MG63 (cell line): Measurements from ENCODE around the gene RAB12. TPM values are rescaled to one million over a fixed set of nuclear protein-coding genes. Genes with fewer than 3 reads are reported as not detected.
"Not testable (repeated sequence)": the region's sequence is repeated elsewhere in the genome, so short reads cannot be mapped to it uniquely, and the experiment has no call there.

Source experiments
- DNase-seq: peaks from one replicate; pipeline ENCODE4 v3.0.0-alpha.2; 2020
- H3K27me3 ChIP-seq: fragments of 250-450 bp; sonication (Bioruptor Pico); 2 replicates; pipeline ENCODE4 v1.5.1; 2020; ENCODE audit warnings: mild to moderate bottlenecking, moderate library complexity
- H3K36me3 ChIP-seq: fragments of 250-450 bp; sonication (Bioruptor Pico); 2 replicates; pipeline ENCODE4 v1.5.1; 2020; ENCODE audit warnings: mild to moderate bottlenecking, moderate library complexity
- H3K4me3 ChIP-seq: fragments of 250-450 bp; sonication (Bioruptor Pico); 2 replicates; pipeline ENCODE4 v1.5.1; 2020; ENCODE audit warnings: mild to moderate bottlenecking, moderate library complexity
- H3K9me3 ChIP-seq: fragments of 250-450 bp; sonication (Bioruptor Pico); 2 replicates; pipeline ENCODE4 v1.5.1; 2020; ENCODE audit warnings: mild to moderate bottlenecking, moderate library complexity
- total RNA-seq: library from RNA; depleted of rRNA; stranded (reverse); fragments of >200 nt; shearing (Covaris generic); gene quantifications from 2 replicates; pipeline ENCODE4 v1.2.3, GENCODE V29; 2014; ENCODE audit warnings: low replicate concordance

RAB12 gene
- total RNA-seq, 1 experiment from 2014 or later, result 79.5 TPM

GRCh38 chr18:8607776-8608742 is 1.2 kb upstream of the RAB12 start:
- Histone ChIP-seq H3K4me3 (peak overlapping the region; percentile 51), H3K27me3 (no peaks in the 10 kb centered on the region), H3K36me3 (peaks cover 12% of the 10 kb centered on the region), H3K9me3 (no peaks in the 10 kb centered on the region)
- peak; percentile 9 for DNase-seq

DNA sequence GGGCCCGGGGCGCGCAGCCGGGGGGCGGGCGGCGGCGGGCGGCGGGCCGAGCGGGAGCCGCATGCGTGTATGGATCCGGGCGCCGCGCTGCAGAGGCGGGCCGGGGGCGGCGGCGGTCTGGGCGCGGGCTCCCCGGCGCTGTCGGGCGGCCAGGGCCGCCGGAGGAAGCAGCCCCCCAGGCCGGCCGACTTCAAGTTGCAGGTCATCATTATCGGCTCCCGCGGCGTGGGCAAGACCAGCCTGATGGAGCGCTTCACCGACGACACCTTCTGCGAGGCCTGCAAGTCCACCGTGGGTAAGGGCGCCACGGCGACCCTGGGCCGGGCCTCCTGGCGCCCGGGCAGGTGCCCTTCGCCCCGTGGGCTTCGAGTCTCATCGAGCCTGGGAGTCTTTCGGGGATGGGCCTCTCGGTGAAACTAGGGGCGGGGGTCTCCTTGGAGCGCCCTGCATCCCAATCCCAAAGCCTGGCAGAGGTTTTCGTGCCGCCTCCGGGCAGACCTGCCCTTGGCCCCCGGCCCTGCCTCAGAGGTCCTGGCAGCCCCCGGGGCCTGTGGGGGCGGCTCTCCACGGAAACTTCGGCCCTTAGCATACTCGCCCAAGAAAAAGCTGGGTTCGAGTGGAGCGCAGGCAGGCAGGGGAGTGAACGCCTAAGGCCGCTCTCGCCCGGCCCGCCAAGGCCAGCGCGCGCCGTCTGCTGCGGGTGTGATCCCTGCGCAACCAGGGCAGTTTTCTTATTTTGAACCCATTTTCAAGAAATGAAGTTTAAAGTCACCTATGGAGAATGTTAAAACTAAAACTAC is 622 bp downstream of the RAB12 start:
- Histone ChIP-seq H3K27me3 (no peaks in the 10 kb centered on the region), H3K36me3 (peaks cover 12% of the 10 kb centered on the region), H3K9me3 (no peaks in the 10 kb centered on the region), H3K4me3 (peak overlapping the region; percentile 79)
- DNase-seq, result peak; percentile 7

- peaks cover 12% of the 10 kb centered on the region for H3K36me3 ChIP-seq
- H3K4me3 ChIP-seq, result peak overlapping the region; percentile 79
- peak; percentile 2 for DNase-seq
- H3K27me3 ChIP-seq, result no peaks in the 10 kb centered on the region
- no peaks in the 10 kb centered on the region for H3K9me3 ChIP-seq
These were observed 1.2 kb downstream of the RAB12 start for GRCh38 chr18:8610459-8610851.

DNA sequence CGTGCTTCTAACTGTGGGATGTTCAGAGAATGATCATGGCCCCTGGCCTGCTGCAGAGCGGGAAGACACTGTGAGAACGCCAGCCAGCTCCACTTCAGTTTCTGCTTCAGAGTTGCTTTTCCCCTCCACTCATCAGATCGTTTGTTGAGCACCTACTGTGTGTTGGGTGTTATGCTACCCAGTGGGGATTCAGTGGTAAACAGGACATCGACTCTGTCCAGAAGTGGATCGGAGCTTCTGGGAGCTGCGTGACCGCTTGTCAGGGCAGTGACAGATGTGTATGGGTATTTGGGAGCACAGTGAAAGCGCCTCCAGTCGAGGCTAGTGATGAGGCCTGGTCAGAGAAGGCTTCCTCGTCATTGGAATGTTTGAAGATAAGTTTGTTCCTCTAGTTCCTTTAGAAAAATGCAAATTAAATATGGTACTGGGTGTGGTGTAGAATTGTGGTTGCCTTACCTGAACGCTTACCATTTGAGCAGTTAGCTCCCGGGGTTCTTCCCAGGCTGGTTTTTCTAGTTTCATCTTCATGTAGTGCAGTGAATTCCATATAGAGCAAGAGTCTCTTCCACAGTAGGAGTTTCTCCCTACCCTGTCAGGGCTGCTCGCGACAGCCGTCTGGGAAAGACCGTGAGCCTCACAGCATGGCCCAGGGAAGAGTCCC is 2.8 kb downstream of the RAB12 start:
- Histone ChIP-seq H3K27me3 (no peaks in the 10 kb centered on the region), H3K36me3 (peaks cover 15% of the 10 kb centered on the region), H3K4me3 (no peak overlapping the region), H3K9me3 (no peaks in the 10 kb centered on the region)
- DNase-seq, result no peak

- H3K27me3 ChIP-seq, result no peaks in the 10 kb centered on the region
- DNase-seq, result peak; percentile 7
- H3K36me3 ChIP-seq, result peaks cover 25% of the 10 kb centered on the region
- H3K9me3 ChIP-seq, result no peaks in the 10 kb centered on the region
- peak overlapping the region; percentile 13; the same call in 1 of the 2 replicates for H3K4me3 ChIP-seq
These were observed 5.6 kb downstream of the RAB12 start for GRCh38 chr18:8614875-8615274.

DNA sequence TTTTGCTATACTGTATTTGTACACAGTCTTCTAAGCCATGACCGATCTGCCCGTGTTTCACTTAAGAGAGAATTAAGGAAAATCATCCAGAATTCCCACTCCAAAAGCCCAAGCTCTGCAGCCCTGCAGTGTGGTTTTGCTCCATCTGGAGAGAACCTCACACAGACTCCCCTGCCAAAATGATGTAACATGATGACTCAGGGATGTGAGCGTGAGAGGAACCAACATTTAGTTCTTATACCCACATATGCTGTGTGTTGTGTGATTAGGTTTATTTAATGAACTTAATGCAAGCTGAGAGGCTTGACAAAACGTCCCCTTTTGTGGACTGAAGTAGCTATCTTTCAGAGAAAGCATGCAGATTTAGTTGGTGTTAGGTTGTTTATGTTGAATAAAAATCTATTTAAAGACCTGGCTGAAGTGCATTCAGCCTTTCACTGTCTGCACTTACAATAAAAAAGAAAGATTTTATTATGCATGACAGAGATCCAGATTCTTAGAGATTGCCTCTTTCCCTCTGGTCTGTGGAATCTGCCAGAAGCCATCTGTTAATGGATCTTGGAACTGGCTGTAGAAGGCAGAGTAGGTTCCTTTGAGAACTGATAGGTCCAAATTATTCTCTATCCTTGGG is 6.3 kb downstream of the RAB12 start:
- Histone ChIP-seq H3K36me3 (peaks cover 23% of the 10 kb centered on the region), H3K9me3 (no peaks in the 10 kb centered on the region), H3K4me3 (peak overlapping the region; percentile 13; the same call in 1 of the 2 replicates), H3K27me3 (no peaks in the 10 kb centered on the region)
- peak; percentile 83 for DNase-seq

DNA sequence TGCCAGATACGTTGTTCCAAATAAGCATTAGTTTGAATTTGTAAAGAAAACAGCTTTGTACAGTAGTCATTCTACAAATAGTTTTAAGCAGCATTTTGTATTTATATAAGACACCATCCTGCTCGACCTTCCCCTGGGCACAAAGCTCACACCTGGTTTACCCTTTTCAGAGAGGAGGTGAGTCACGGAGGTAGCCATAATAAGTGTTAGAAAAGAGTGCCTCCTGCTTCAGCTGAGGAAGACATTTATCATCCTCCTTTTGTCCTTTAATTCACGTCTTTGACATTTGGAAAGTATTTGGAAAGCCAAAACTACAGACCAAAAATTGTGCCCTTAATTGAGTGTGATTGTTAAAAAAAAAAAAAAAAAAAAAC is 6.8 kb downstream of the RAB12 start:
- H3K9me3 ChIP-seq, result no peaks in the 10 kb centered on the region
- H3K4me3 ChIP-seq, result no peak overlapping the region
- peaks cover 23% of the 10 kb centered on the region for H3K36me3 ChIP-seq
- no peaks in the 10 kb centered on the region for H3K27me3 ChIP-seq
- no peak for DNase-seq

DNA sequence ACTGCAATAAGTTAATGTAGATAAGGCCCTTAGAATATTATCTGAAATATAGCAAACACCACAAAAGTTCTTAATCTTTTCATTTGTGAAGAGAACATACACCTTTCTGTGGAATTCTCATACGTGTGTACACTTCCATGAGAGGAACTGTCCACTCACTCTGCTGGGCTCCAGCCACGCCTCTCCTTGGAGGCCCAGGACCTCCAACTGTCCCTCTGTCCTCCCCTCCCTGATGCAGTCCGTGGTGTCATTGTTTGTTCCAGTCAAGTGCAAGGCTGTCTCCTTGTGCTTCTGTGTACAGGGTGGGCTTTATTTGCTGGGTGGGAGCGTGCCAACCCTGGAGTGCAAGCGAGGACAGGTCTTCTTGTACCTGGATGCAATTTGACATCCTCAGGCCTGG is 8.7 kb downstream of the RAB12 start:
- no peak overlapping the region for H3K4me3 ChIP-seq
- no peaks in the 10 kb centered on the region for H3K9me3 ChIP-seq
- no peak for DNase-seq
- H3K27me3 ChIP-seq, result no peaks in the 10 kb centered on the region
- H3K36me3 ChIP-seq, result peaks cover 17% of the 10 kb centered on the region

- H3K27me3 ChIP-seq, result no peaks in the 10 kb centered on the region
- peaks cover 22% of the 10 kb centered on the region for H3K36me3 ChIP-seq
- no peak overlapping the region for H3K4me3 ChIP-seq
- no peaks in the 10 kb centered on the region for H3K9me3 ChIP-seq
- DNase-seq, result no peak
These were observed 9.8 kb downstream of the RAB12 start for GRCh38 chr18:8619041-8619440.

GRCh38 chr18:8619835-8620577 is 10.8 kb downstream of the RAB12 start:
- H3K9me3 ChIP-seq, result no peaks in the 10 kb centered on the region
- H3K36me3 ChIP-seq, result peaks cover 24% of the 10 kb centered on the region
- H3K4me3 ChIP-seq, result no peak overlapping the region
- H3K27me3 ChIP-seq, result no peaks in the 10 kb centered on the region
- no peak for DNase-seq

DNA sequence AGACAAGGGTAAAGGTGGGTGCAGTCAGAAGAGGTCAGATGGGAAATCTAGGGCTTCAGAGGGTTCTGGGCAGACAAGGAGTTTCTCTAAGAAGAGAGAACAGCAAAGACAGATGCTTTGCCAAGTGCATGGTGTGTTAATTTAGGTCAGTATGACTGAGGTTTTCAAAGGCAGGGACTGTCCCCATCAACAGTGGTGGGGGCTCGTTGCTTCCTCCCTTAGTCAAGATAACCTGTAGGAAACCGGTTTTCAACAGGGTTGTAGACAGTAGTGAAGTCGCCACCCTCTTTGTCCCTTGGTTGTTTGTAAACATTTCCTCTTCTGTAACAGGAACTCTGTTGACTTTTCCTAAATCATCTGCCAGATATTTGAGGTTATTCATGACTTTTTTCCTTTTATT is 11.6 kb downstream of the RAB12 start:
- no peak for DNase-seq
- Histone ChIP-seq H3K9me3 (no peaks in the 10 kb centered on the region), H3K36me3 (peaks cover 33% of the 10 kb centered on the region), H3K4me3 (no peak overlapping the region), H3K27me3 (no peaks in the 10 kb centered on the region)

DNA sequence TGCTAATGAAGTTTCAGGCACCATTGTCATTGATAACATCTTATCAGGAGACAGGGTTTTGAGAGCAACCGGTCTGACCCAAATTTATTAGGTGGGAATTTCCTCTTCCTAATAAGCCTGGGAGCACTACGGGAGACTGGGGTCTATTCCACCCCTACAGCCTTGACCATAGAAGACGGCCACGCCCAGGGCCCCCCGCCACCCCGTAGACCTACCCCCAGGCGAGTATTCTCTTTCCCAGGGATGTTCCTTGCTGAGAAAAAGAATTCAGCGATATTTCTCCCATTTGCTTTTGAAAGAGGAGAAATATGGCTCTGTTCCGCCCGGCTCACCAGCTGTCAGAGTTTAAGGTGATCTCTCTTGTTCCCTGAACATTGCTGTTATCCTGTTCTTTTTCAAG is 13.4 kb downstream of the RAB12 start:
- peaks cover 37% of the 10 kb centered on the region for H3K36me3 ChIP-seq
- H3K27me3 ChIP-seq, result not testable (repeated sequence)

GRCh38 chr18:8623549-8624106 is 14.4 kb downstream of the RAB12 start:
- no peak for DNase-seq
- no peak overlapping the region for H3K4me3 ChIP-seq
- H3K36me3 ChIP-seq, result peaks cover 37% of the 10 kb centered on the region
- H3K9me3 ChIP-seq, result no peaks in the 10 kb centered on the region
- H3K27me3 ChIP-seq, result no peaks in the 10 kb centered on the region

More for the DNA sequence above, 13.4 kb downstream of the RAB12 start:
- not testable (repeated sequence) for H3K9me3 ChIP-seq, DNase-seq, H3K4me3 ChIP-seq

DNA sequence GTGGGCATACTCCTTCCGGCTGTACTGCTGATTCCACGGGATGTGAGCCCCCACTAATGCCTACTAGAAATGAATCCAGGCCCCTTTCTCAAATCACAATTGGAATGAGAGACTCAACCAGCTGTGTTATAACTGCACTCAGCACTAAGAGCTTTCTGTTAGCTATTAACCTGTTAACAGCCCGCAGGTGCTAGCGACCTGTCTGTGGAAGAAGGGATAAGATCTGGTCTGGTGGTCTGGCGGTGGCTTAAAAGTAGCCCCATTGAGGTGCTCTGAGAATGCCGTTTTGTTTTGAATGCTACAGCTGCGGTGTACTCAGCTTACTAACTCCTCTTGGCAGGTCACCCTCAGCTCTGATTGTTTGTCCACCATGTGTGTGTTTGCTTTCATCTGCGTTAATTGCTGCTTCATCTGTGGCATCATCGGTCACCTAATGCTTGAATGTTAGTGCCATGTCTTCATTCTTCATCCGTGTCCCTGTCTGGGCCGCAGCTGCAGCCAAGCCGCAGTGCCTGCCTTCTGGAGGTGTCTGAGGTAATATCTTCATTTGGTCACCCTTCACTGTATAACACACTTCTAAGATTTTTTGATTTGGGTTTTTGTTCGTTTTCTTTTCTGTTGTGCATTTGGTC is 16.3 kb downstream of the RAB12 start:
- Histone ChIP-seq H3K36me3 (peaks cover 41% of the 10 kb centered on the region), H3K9me3 (no peaks in the 10 kb centered on the region), H3K4me3 (no peak overlapping the region), H3K27me3 (no peaks in the 10 kb centered on the region)
- no peak for DNase-seq

GRCh38 chr18:8626414-8627106 is 17.3 kb downstream of the RAB12 start:
- Histone ChIP-seq H3K27me3 (no peaks in the 10 kb centered on the region), H3K9me3 (no peaks in the 10 kb centered on the region), H3K36me3 (peaks cover 41% of the 10 kb centered on the region), H3K4me3 (no peak overlapping the region)
- no peak for DNase-seq
